GM18909 (cell line): ENCODE results near the gene LNX2.

Experiments used
- ATAC-seq: cut with Tn5 transposase; IDR thresholded peaks from one replicate; pipeline ENCODE4 v1.9.1; 2021; ENCODE audit warnings: mild to moderate bottlenecking; ENCODE audit not compliant: unreplicated experiment, poor library complexity

LNX2 gene

GRCh38 chr13:27523346-27524073, 96.8 kb downstream of the LNX2 start:
- ATAC-seq, result no peak

- ATAC-seq, result no peak
These were observed 97.5 kb downstream of the LNX2 start for GRCh38 chr13:27522847-27523246.

- no peak for ATAC-seq
These were observed 104.2 kb downstream of the LNX2 start for GRCh38 chr13:27516103-27516502.

GRCh38 chr13:27510082-27510481, 110.2 kb downstream of the LNX2 start:
- no peak for ATAC-seq

GRCh38 chr13:27508802-27509201, 111.5 kb downstream of the LNX2 start:
- ATAC-seq, result no peak

- no peak for ATAC-seq
These were observed 114.5 kb downstream of the LNX2 start for GRCh38 chr13:27505792-27506191.

GRCh38 chr13:27504868-27505194, 115.5 kb downstream of the LNX2 start:
- no peak for ATAC-seq

- no peak for ATAC-seq
These were observed 116.0 kb downstream of the LNX2 start for GRCh38 chr13:27504128-27504867.

- no peak for ATAC-seq
These were observed 119.4 kb downstream of the LNX2 start for GRCh38 chr13:27500806-27501534.

- no peak for ATAC-seq
These were observed 122.6 kb downstream of the LNX2 start for GRCh38 chr13:27497563-27498230.

- ATAC-seq, result no peak
These were observed 123.6 kb downstream of the LNX2 start for GRCh38 chr13:27496536-27497273.

- no peak for ATAC-seq
These were observed 124.3 kb downstream of the LNX2 start for GRCh38 chr13:27496006-27496405.
